IMR-90 (cell line): ENCODE measurements around the gene SPRED2. TPM values are rescaled to one million over a fixed set of nuclear protein-coding genes. Genes with fewer than 3 reads are reported as not detected.
A peak's percentile ranks its signal among the peaks of the same experiment; 100 is the strongest.

ENCODE experiments used
- ATAC-seq: fragments of 200-7000 bp; cut with Tn5 transposase; 2 replicates; pipeline ENCODE4 v1.9.1; 2020; ENCODE audit warnings: low read depth, mild to moderate bottlenecking, moderate library complexity
- BruUV-seq: library from RNA; stranded (reverse); fragments of 400-500 nt; replicated peaks from 2 replicates; lab custom pipeline; 2021; lab: Mats Ljungman, UMichigan
- CTCF ChIA-PET: fragments of 300-600 bp; formaldehyde crosslinking; extraction: SDS; loops from one replicate; lab custom pipeline; 2021; ENCODE audit warnings: antibody characterized with exemption; lab: Yijun Ruan, JAX
- POLR2A ChIA-PET: fragments of 300-600 bp; sonication (Branson Sonifier 250); formaldehyde crosslinking; loops from one replicate; lab custom pipeline; 2022; ENCODE audit warnings: antibody characterized with exemption; ENCODE audit not compliant: unreplicated experiment; lab: Charles Lee
- DNase-seq: peaks from one replicate; pipeline ENCODE4 v3.0.0; 2013
- H2AFZ ChIP-seq: replicated peaks from 2 replicates; pipeline ENCODE3; 2013; ENCODE audit warnings: low read length, mild to moderate bottlenecking; ENCODE audit not compliant: poor library complexity
- H2AK5ac ChIP-seq: 2 replicates; pipeline ENCODE4 v1.6.1; 2013; ENCODE audit warnings: low read depth, low read length, inconsistent platforms
- H2AK9ac ChIP-seq: replicated peaks from 2 replicates; pipeline ENCODE3; 2013; ENCODE audit warnings: mild to moderate bottlenecking, low read depth, low read length, moderate library complexity; ENCODE audit not compliant: poor library complexity
- H2BK120ac ChIP-seq: 2 replicates; pipeline ENCODE4 v1.6.1; 2013; ENCODE audit warnings: low read depth, low read length, inconsistent platforms
- H2BK15ac ChIP-seq: 3 replicates; pipeline ENCODE4 v1.6.1; 2013; ENCODE audit warnings: low read depth, low read length, inconsistent platforms
- H2BK20ac ChIP-seq: 2 replicates; pipeline ENCODE4 v1.6.1; 2013; ENCODE audit warnings: low read depth, mild to moderate bottlenecking, inconsistent platforms, low read length, moderate library complexity
- H2BK5ac ChIP-seq: 2 replicates; pipeline ENCODE4 v1.6.1; 2013; ENCODE audit warnings: mild to moderate bottlenecking, low read depth, low read length, inconsistent platforms; ENCODE audit not compliant: poor library complexity, severe bottlenecking
- H3K14ac ChIP-seq: replicated peaks from 2 replicates; pipeline ENCODE4 v1.6.1; 2013; ENCODE audit warnings: low read depth, low read length, inconsistent platforms
- H3K18ac ChIP-seq: 2 replicates; pipeline ENCODE4 v1.6.1; 2013; ENCODE audit warnings: low read depth, low read length, control low read depth
- H3K23ac ChIP-seq: 2 replicates; pipeline ENCODE4 v1.6.1; 2013; ENCODE audit warnings: low read depth, low read length, inconsistent platforms
- H3K27ac ChIP-seq: 2 replicates; pipeline ENCODE4 v1.5.1; 2013; ENCODE audit warnings: mild to moderate bottlenecking, control low read depth, low read length; ENCODE audit not compliant: insufficient read depth
- H3K27me3 ChIP-seq: 2 replicates; pipeline ENCODE4 v1.6.1; 2013; ENCODE audit warnings: low read length; ENCODE audit not compliant: control insufficient read depth, insufficient read depth
- H3K36me3 ChIP-seq: 2 replicates; pipeline ENCODE4 v1.6.1; 2013; ENCODE audit warnings: low read length, mixed read lengths; ENCODE audit not compliant: control insufficient read depth, insufficient read depth
- H3K4ac ChIP-seq: 2 replicates; pipeline ENCODE4 v1.6.1; 2013; ENCODE audit warnings: low read depth, low read length, inconsistent platforms
- H3K4me1 ChIP-seq: 2 replicates; pipeline ENCODE4 v1.6.1; 2013; ENCODE audit warnings: low read length, mixed read lengths; ENCODE audit not compliant: control insufficient read depth, insufficient read depth
- H3K4me2 ChIP-seq: 2 replicates; pipeline ENCODE4 v1.6.1; 2013; ENCODE audit warnings: low read depth, mild to moderate bottlenecking, control low read depth, low read length, moderate library complexity
- H3K4me3 ChIP-seq: 2 replicates; pipeline ENCODE4 v1.5.1; 2013; ENCODE audit warnings: low read depth, mild to moderate bottlenecking, control low read depth, low read length, moderate library complexity; ENCODE audit not compliant: insufficient read depth
- H3K56ac ChIP-seq: 2 replicates; pipeline ENCODE4 v1.6.1; 2013; ENCODE audit warnings: low read length, inconsistent platforms; ENCODE audit not compliant: insufficient read depth; ENCODE audit errors: extremely low read depth
- H3K79me1 ChIP-seq, 2 experiments: 2 replicates each; pipeline ENCODE4 v1.6.1; 2013; ENCODE audit warnings: low read length in 2 of 2, inconsistent platforms in 1 of 2, low read depth in 1 of 2
- H3K9ac ChIP-seq: 2 replicates; pipeline ENCODE4 v1.6.1; 2013; ENCODE audit warnings: low read depth, low read length, control low read depth
- H3K9me1 ChIP-seq: 2 replicates; pipeline ENCODE4 v1.6.1; 2013; ENCODE audit warnings: low read length, inconsistent platforms; ENCODE audit not compliant: insufficient read depth
- H3K9me3 ChIP-seq: 2 replicates; pipeline ENCODE4 v1.6.1; 2013; ENCODE audit warnings: low read length; ENCODE audit not compliant: control insufficient read depth, insufficient read depth
- H4K20me1 ChIP-seq: 2 replicates; pipeline ENCODE4 v1.6.1; 2013; ENCODE audit warnings: low read length, inconsistent platforms; ENCODE audit not compliant: insufficient read depth
- H4K5ac ChIP-seq: 2 replicates; pipeline ENCODE4 v1.6.1; 2013; ENCODE audit warnings: mild to moderate bottlenecking, low read depth, low read length, control low read depth
- H4K8ac ChIP-seq, 2 experiments: 2 replicates each; pipeline ENCODE4 v1.6.1; 2013; ENCODE audit warnings: low read depth in 2 of 2, low read length in 2 of 2, control low read depth in 1 of 2, inconsistent platforms in 1 of 2
- H4K91ac ChIP-seq: 2 replicates; pipeline ENCODE4 v1.6.1; 2013; ENCODE audit warnings: low read depth, low read length, inconsistent platforms; ENCODE audit not compliant: insufficient read depth
- BHLHE40 ChIP-seq: fragments of 150-350 bp; IDR thresholded peaks from 2 replicates; pipeline ENCODE4 v1.6.1; 2016; ENCODE audit warnings: mild to moderate bottlenecking, low read depth, low read length
- CEBPB ChIP-seq: IDR thresholded peaks from 2 replicates; pipeline ENCODE4 v1.6.1; 2012; ENCODE audit warnings: low read depth, low read length, improper control_type of control experiment
- CHD1 ChIP-seq: IDR thresholded peaks from 2 replicates; pipeline ENCODE4 v1.6.1; 2012; ENCODE audit warnings: low read depth, low read length, improper control_type of control experiment
- FOS ChIP-seq: fragments of 150-350 bp; IDR thresholded peaks from 2 replicates; pipeline ENCODE4 v1.6.1; 2016; ENCODE audit warnings: low read depth, low read length
- MAFK ChIP-seq: IDR thresholded peaks from 2 replicates; pipeline ENCODE4 v1.6.1; 2012; ENCODE audit warnings: low read depth, low read length, improper control_type of control experiment
- MAZ ChIP-seq: IDR thresholded peaks from 2 replicates; pipeline ENCODE4 v1.6.1; 2012; ENCODE audit warnings: low read depth, mild to moderate bottlenecking, low read length, improper control_type of control experiment, moderate library complexity, borderline replicate concordance
- MXI1 ChIP-seq: IDR thresholded peaks from 2 replicates; pipeline ENCODE4 v1.6.1; 2012; ENCODE audit warnings: low read depth, mild to moderate bottlenecking, low read length, moderate library complexity, borderline replicate concordance
- NFE2L2 ChIP-seq: fragments of 150-350 bp; IDR thresholded peaks from 2 replicates; pipeline ENCODE4 v1.6.1; 2016; ENCODE audit warnings: low read depth, mild to moderate bottlenecking, low read length
- RCOR1 ChIP-seq: IDR thresholded peaks from 2 replicates; pipeline ENCODE4 v1.6.1; 2012; ENCODE audit warnings: mild to moderate bottlenecking, low read length, improper control_type of control experiment; ENCODE audit not compliant: insufficient replicate concordance
- RFX5 ChIP-seq: IDR thresholded peaks from 2 replicates; pipeline ENCODE4 v1.8.0; 2012; ENCODE audit warnings: low read depth, mild to moderate bottlenecking, low read length, moderate library complexity
- SMC3 ChIP-seq: fragments of 150-350 bp; IDR thresholded peaks from 2 replicates; pipeline ENCODE4 v1.6.1; 2016; ENCODE audit warnings: low read depth, mild to moderate bottlenecking, antibody characterized with exemption, low read length, moderate library complexity
- WGBS, 2 experiments: methylation state at CpG; one replicate each; pipeline versions ENCODE4 v1.1.5 to v1.1.7; 2013; ENCODE audit warnings: missing lambda C conversion rate in 2 of 2; ENCODE audit not compliant: insufficient read length in 1 of 2; ENCODE audit errors: extremely low coverage in 2 of 2; 5-methylcytosine and 5-hydroxymethylcytosine counted together
- dilution Hi-C: fragments of 300-500 bp; cut with HindIII; formaldehyde crosslinking; loops from one replicate; pipeline ENCODE4 v1.14.3; 2018; ENCODE audit warnings: low sequenced_read_pairs; ENCODE audit not compliant: unreplicated experiment
- in situ Hi-C: fragments of 300-500 bp; cut with MboI; formaldehyde crosslinking; loops from 3 replicates; pipeline ENCODE4 v1.14.3; 2019; ENCODE audit warnings: low sequenced_read_pairs, inconsistent platforms, mixed read lengths
- intact Hi-C: fragments of 100-400 bp; cut with micrococcal nuclease; formaldehyde crosslinking; loops from 2 replicates; pipeline ENCODE4 v1.10.0; 2022
- polyA plus RNA-seq, 3 experiments: library from polyadenylated mRNA; depleted of rRNA; stranded (reverse); fragments of >200 nt; gene quantifications; 2 replicates each; pipeline ENCODE4 v1.2.3, GENCODE V29; 2012; ENCODE audit warnings: low replicate concordance in 1 of 3
- total RNA-seq: library from RNA; depleted of rRNA; stranded (reverse); fragments of >200 nt; gene quantifications from 2 replicates; pipeline ENCODE4 v1.2.3, GENCODE V29; 2012
- TF ChIP-seq, protein P1 (sequence below): conservative IDR thresholded peaks from 2 replicates; pipeline ENCODE4 v1.5.1; 2012; ENCODE audit warnings: mild to moderate bottlenecking, low read depth, low read length, improper control_type of control experiment
- TF ChIP-seq, protein P2 (sequence below): fragments of 150-350 bp; IDR thresholded peaks from 2 replicates; pipeline ENCODE4 v1.6.1; 2017; ENCODE audit warnings: mild to moderate bottlenecking, antibody characterized with exemption, low read length, low read depth

The SPRED2 gene
- total and polyA plus RNA-seq, 2 of the 4 experiments (the other 2 are of a cell fraction), result 4.8 to 18.7 TPM

GRCh38 chr2:65360441-65360840 lies 72.0 kb downstream of the SPRED2 start:
- no peak overlapping the region for H2AK9ac ChIP-seq
- dilution Hi-C loops (no loop called here), in situ Hi-C loops (no loop called here), intact Hi-C loops (no loop called here)
- no peak overlapping the region for H4K8ac ChIP-seq
- H3K4me3 ChIP-seq, result no peak overlapping the region
- no peak overlapping the region for H2AFZ ChIP-seq
- peaks cover 18% of the 10 kb centered on the region for H3K9me1 ChIP-seq
- H3K14ac ChIP-seq, result no peak overlapping the region
- peak overlapping the region; percentile 79; the same call in 1 of the 2 replicates for H2BK120ac ChIP-seq
- DNase-seq, result no peak
- H4K91ac ChIP-seq, result no peak overlapping the region
- TF ChIP-seq MXI1 (no peak), RCOR1 (no peak), MAZ (no peak), CEBPB (no peak), CHD1 (no peak), FOS (no peak), BHLHE40 (no peak), RFX5 (no peak), SMC3 (no peak), NFE2L2 (no peak), MAFK (no peak)
- TF ChIP-seq, protein P1, sequence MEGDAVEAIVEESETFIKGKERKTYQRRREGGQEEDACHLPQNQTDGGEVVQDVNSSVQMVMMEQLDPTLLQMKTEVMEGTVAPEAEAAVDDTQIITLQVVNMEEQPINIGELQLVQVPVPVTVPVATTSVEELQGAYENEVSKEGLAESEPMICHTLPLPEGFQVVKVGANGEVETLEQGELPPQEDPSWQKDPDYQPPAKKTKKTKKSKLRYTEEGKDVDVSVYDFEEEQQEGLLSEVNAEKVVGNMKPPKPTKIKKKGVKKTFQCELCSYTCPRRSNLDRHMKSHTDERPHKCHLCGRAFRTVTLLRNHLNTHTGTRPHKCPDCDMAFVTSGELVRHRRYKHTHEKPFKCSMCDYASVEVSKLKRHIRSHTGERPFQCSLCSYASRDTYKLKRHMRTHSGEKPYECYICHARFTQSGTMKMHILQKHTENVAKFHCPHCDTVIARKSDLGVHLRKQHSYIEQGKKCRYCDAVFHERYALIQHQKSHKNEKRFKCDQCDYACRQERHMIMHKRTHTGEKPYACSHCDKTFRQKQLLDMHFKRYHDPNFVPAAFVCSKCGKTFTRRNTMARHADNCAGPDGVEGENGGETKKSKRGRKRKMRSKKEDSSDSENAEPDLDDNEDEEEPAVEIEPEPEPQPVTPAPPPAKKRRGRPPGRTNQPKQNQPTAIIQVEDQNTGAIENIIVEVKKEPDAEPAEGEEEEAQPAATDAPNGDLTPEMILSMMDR, result no peak
- TF ChIP-seq, protein P2, sequence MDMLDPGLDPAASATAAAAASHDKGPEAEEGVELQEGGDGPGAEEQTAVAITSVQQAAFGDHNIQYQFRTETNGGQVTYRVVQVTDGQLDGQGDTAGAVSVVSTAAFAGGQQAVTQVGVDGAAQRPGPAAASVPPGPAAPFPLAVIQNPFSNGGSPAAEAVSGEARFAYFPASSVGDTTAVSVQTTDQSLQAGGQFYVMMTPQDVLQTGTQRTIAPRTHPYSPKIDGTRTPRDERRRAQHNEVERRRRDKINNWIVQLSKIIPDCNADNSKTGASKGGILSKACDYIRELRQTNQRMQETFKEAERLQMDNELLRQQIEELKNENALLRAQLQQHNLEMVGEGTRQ, result no peak
- H2AK5ac ChIP-seq, result peak overlapping the region; percentile 23; the same call in 1 of the 2 replicates
- CTCF ChIA-PET, result no interaction called here
- no peak overlapping the region for H3K23ac ChIP-seq
- peak overlapping the region; percentile 44; the same call in 1 of the 2 replicates for H3K4ac ChIP-seq
- peaks cover 39 to 79% of the 10 kb centered on the region in 2 experiments for H3K79me1 ChIP-seq
- 86% methylated on average over 1 of the region's 6 CpGs; no CpG with 5 or more reads in 1 of the 2 experiments for WGBS, 2 experiments
- H3K4me1 ChIP-seq, result peaks cover 17% of the 10 kb centered on the region
- BruUV-seq, result no TSS peak
- H3K56ac ChIP-seq, result no peak overlapping the region
- H2BK15ac ChIP-seq, result peak overlapping the region; percentile 45; the same call in 2 of the 3 replicates
- peak overlapping the region; percentile 53; the same call in 1 of the 2 replicates for H2BK20ac ChIP-seq
- POLR2A ChIA-PET, result no interaction called here
- H3K4me2 ChIP-seq, result no peak overlapping the region
- no peak for ATAC-seq
- H3K18ac ChIP-seq, result no peak overlapping the region
- H4K20me1 ChIP-seq, result peaks cover 49% of the 10 kb centered on the region
- no peaks in the 10 kb centered on the region for H3K36me3 ChIP-seq
- H2BK5ac ChIP-seq, result peak overlapping the region; percentile 25
- no peak overlapping the region for H4K5ac ChIP-seq
- H3K9ac ChIP-seq, result no peak overlapping the region
- no peaks in the 10 kb centered on the region for H3K9me3 ChIP-seq
- H3K27ac ChIP-seq, result no peak overlapping the region
- H3K27me3 ChIP-seq, result no peaks in the 10 kb centered on the region
